Activated naive CD8-positive, alpha-beta T cell treated with anti-CD3 and anti-CD28 coated beads for 36 hours (primary cell): ENCODE measurements around the gene BORCS5. TPM values are rescaled to one million over a fixed set of nuclear protein-coding genes. Genes with fewer than 3 reads are reported as not detected.
A peak's percentile ranks its signal among the peaks of the same experiment; 100 is the strongest.
"Not testable (repeated sequence)": the region's sequence is repeated elsewhere in the genome, so short reads cannot be mapped to it uniquely, and the experiment has no call there.

Source experiments
- DNase-seq: peaks from one replicate; pipeline ENCODE4 v3.0.0; 2021
- H3K27ac Mint-ChIP-seq: one replicate; pipeline ENCODE4 v1.8.0; 2022; ENCODE audit warnings: mild to moderate bottlenecking, moderate library complexity, mixed read lengths
- H3K27me3 Mint-ChIP-seq: one replicate; pipeline ENCODE4 v1.8.0; 2022; ENCODE audit warnings: mild to moderate bottlenecking, mixed read lengths
- H3K36me3 Mint-ChIP-seq: one replicate; pipeline ENCODE4 v1.8.0; 2021; ENCODE audit warnings: mild to moderate bottlenecking, mixed read lengths
- H3K4me1 Mint-ChIP-seq: one replicate; pipeline ENCODE4 v1.8.0; 2021; ENCODE audit warnings: mixed read lengths
- H3K4me3 Mint-ChIP-seq: one replicate; pipeline ENCODE4 v1.8.0; 2022; ENCODE audit warnings: mild to moderate bottlenecking, moderate library complexity, mixed read lengths
- H3K9me3 Mint-ChIP-seq: one replicate; pipeline ENCODE4 v1.8.0; 2022; ENCODE audit warnings: mixed read lengths
- total RNA-seq, 2 experiments: library from RNA; stranded (reverse); gene quantifications; one replicate each; pipeline ENCODE4 v1.2.3, GENCODE V29; 2021

The BORCS5 gene
- total RNA-seq, 2 experiments from 2014 or later = 25.5 to 25.8 TPM

DNA sequence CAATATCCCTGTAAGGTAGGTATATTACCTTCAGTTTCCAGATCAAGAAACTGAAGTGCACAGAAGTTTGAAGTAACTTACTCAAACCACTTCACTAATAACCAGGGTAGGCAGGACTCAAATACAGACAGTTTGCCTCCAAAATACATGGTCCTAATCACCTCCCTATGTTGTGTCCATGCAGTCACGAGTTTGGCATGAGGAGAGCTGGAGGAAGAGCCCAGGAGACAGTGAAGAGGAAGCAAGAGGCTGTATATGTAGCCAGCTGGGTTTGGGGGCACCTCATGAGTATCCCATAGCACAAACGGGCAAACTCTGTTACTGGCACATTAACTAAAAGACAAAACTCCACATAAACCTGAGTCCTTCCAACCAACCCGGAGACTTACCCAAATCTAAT lies 126.6 kb downstream of the BORCS5 start:
- Mint-ChIP-seq H3K27me3 (no peaks in the 10 kb centered on the region), H3K27ac (peak overlapping the region; percentile 2), H3K4me3 (no peak overlapping the region), H3K4me1 (peaks cover 47% of the 10 kb centered on the region), H3K36me3 (peaks cover 65% of the 10 kb centered on the region), H3K9me3 (no peaks in the 10 kb centered on the region)
- no peak for DNase-seq

DNA sequence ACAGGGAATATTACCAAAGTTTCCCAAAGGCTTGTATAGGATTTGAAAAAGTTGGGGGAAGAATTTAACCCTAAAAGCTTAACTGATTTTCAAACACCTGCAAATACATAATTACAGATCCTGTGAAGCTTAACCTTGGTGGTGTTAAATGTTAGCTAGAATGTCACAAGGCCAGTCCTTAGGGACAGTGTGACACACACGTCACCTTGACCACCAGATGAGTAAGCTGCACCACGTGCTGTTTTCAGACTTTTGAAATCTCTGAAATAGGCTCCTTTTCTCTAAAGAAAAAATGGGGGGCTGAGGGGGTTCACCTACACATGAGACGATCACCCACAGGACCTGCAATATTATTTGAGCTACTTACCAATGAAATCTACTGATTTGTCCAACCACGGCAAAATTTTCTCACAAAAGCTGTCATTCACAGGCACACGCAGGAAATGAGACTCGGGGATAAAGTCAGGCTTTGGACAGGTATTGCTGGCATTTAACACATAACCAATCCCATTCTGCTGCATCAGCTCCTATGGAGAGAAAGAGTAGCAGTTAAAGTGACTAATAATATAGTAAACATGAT lies 129.9 kb downstream of the BORCS5 start:
- Mint-ChIP-seq H3K27ac (peak overlapping the region; percentile 43), H3K36me3 (peaks cover 39% of the 10 kb centered on the region), H3K4me1 (peaks cover 27% of the 10 kb centered on the region), H3K9me3 (no peaks in the 10 kb centered on the region), H3K27me3 (no peaks in the 10 kb centered on the region), H3K4me3 (no peak overlapping the region)
- DNase-seq = peak; percentile 14

DNA sequence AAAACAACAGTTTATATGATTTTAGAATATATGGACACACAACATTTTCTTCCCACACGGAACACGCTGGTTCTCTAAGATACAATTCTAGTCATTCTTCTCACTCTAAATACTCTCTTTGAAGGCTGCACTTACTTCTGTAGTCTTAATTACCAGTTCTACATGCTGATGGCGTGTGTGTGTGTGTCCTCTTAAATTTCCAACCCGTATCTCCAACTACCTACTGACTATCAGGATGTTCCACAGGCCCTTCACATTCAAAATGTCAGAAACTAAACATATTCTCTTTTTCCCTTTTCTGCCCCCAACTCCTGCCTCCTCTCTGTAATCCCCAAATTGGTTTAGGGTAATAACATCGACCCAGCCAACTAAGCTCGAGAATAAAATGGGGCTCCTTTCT lies 130.6 kb downstream of the BORCS5 start:
- Mint-ChIP-seq H3K27me3 (no peaks in the 10 kb centered on the region), H3K9me3 (no peaks in the 10 kb centered on the region), H3K4me3 (no peak overlapping the region), H3K4me1 (peaks cover 19% of the 10 kb centered on the region), H3K36me3 (peaks cover 37% of the 10 kb centered on the region), H3K27ac (no peak overlapping the region)
- no peak for DNase-seq

DNA sequence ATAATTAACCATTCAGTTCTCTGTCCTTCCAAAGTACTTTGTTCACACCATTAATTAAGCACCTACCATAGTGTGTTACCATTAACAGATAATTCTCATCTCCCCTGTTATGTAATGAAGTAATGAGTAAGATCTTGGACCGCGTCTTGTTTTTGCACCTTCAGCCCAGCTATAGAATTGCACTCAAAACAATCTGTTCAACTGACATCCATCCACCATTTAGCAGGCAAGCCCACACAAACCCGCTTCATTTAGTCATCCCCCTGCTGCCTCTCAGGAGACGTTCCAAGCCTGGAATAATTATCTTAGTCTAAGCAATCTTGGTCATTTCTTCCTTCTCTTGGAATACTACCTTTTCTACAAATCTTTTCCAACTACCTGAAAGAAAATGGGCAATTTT lies 131.4 kb downstream of the BORCS5 start:
- Mint-ChIP-seq H3K27ac (no peak overlapping the region), H3K9me3 (no peaks in the 10 kb centered on the region), H3K36me3 (peaks cover 32% of the 10 kb centered on the region), H3K27me3 (no peaks in the 10 kb centered on the region), H3K4me1 (peaks cover 14% of the 10 kb centered on the region), H3K4me3 (no peak overlapping the region)
- no peak for DNase-seq

DNA sequence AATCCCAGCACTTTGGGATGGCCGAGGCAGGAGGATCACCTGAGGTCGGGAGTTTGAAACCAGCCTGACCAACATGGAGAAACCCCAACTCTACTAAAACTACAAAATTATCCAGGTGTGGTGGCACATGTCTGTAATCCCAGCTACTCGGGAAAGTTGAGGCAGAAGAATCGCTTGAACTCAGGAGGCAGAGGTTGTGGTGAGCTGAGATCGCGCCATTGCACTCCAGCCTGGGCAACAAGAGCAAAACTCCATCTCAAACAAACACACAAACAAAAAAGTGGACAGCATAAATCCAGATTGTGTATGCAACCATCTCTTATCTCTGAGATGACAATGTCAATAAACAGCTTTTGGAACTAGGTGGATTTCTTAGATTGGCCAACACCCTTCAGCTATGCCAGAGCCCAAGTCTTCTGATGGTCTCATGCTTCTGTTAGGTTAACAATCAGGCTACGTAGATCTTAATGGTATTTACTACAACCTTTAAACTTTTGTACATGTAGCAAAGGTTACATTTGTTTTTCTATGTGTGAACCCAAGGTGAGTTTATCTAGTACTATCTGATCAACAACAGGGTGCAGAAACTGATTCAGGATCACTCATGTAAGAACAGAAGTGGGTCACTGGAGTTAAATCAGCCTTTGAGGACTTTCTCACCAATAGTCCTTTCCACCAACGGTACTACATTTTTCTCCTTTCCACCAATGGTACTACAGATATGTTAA lies 132.1 kb downstream of the BORCS5 start:
- Mint-ChIP-seq H3K4me1 (peaks cover 9% of the 10 kb centered on the region), H3K9me3 (no peaks in the 10 kb centered on the region), H3K36me3 (peaks cover 29% of the 10 kb centered on the region), H3K27ac (no peak overlapping the region), H3K27me3 (no peaks in the 10 kb centered on the region), H3K4me3 (no peak overlapping the region)
- DNase-seq = no peak

DNA sequence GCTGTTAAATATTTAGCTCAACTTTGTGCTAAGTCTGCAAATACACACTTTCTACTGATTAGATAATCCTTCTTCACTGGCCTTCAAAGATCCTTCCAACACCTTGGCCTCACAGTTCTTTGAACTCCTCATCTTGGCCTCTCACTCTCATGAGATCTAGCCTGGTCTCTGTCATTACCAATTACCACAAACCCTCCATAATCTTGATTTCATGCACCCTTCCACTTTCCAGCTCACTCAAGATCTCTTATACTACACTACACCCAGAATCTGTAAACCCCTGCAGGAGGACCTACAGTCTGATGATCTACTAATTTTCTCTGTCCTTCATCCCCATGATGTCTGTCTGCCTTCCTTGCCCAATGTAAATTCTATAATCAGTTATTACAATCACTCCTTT lies 134.7 kb downstream of the BORCS5 start:
- Mint-ChIP-seq H3K36me3 (peaks cover 15% of the 10 kb centered on the region), H3K27me3 (no peaks in the 10 kb centered on the region), H3K4me3 (no peak overlapping the region), H3K4me1 (peaks cover 6% of the 10 kb centered on the region), H3K9me3 (no peaks in the 10 kb centered on the region), H3K27ac (no peak overlapping the region)
- DNase-seq = no peak

DNA sequence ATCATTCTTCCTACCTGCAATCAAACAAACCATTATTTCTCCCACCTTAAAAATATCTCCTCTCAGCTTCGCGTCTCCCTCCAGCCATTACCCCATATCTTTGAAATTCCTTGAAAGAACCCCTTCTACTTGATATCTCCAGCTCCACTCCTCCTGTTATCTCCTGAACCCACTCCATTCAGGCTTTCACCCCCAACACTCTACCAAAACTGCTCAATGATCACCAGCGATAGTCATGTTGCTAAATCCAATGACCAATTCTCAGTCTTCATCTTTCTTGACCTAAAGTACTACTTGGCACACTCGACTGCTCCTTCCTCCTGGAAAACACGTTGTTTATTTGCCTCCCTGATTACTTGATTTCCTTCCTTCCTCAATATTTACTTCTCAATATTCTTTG lies 135.7 kb downstream of the BORCS5 start:
- H3K4me1 Mint-ChIP-seq = peaks cover 4% of the 10 kb centered on the region
- no peak overlapping the region for H3K27ac Mint-ChIP-seq

DNA sequence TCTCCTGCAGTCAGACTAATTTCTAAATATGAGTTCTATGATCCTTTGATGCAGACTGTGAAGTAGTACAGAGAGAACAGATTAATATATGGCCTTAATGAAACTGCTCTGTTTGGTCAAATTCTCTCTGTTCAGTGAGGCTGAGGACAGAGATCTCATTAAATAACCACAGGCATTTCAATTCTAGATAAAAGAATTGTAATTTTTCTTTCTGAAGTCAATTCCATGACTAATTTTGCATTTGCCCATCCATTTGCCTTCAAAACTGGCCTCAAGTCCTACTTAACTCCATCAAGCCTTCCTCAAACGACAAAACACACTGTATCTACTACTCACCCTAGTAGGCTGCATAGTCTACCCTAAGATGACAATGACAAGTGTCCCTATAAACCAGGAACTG lies 138.7 kb downstream of the BORCS5 start:
- H3K4me3 Mint-ChIP-seq = no peak overlapping the region
- DNase-seq = no peak
- H3K4me1 Mint-ChIP-seq = peaks cover 2% of the 10 kb centered on the region
- H3K9me3 Mint-ChIP-seq = no peaks in the 10 kb centered on the region
- peaks cover 3% of the 10 kb centered on the region for H3K36me3 Mint-ChIP-seq
- H3K27ac Mint-ChIP-seq = no peak overlapping the region
- H3K27me3 Mint-ChIP-seq = no peaks in the 10 kb centered on the region

More for the DNA sequence above, 135.7 kb downstream of the BORCS5 start:
- H3K9me3 Mint-ChIP-seq = no peaks in the 10 kb centered on the region
- no peaks in the 10 kb centered on the region for H3K27me3 Mint-ChIP-seq
- peaks cover 11% of the 10 kb centered on the region for H3K36me3 Mint-ChIP-seq
- H3K4me3 Mint-ChIP-seq = no peak overlapping the region
- DNase-seq = no peak

DNA sequence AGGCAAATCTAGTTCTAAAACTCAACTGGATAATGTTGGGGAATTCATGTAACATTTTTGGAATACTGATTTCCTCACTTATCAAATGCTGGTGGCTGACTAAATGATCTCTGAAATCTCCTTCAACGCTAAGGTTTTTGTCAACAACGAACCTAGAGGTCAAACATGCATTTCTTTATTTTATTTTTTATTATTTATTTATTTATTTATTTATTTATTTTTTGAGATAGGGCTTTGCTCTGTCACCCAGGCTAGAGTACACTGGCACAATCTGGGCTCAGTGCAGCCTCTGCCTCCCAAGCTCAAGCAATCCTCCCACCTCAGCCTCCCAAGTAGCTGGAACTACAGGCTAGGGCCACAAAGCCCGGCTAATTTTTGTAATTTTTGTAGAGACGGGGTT lies 141.3 kb downstream of the BORCS5 start:
- Mint-ChIP-seq H3K27ac (no peak overlapping the region), H3K4me1 (peaks cover 21% of the 10 kb centered on the region), H3K27me3 (no peaks in the 10 kb centered on the region), H3K9me3 (no peaks in the 10 kb centered on the region), H3K36me3 (peaks cover 12% of the 10 kb centered on the region), H3K4me3 (no peak overlapping the region)
- DNase-seq = no peak

DNA sequence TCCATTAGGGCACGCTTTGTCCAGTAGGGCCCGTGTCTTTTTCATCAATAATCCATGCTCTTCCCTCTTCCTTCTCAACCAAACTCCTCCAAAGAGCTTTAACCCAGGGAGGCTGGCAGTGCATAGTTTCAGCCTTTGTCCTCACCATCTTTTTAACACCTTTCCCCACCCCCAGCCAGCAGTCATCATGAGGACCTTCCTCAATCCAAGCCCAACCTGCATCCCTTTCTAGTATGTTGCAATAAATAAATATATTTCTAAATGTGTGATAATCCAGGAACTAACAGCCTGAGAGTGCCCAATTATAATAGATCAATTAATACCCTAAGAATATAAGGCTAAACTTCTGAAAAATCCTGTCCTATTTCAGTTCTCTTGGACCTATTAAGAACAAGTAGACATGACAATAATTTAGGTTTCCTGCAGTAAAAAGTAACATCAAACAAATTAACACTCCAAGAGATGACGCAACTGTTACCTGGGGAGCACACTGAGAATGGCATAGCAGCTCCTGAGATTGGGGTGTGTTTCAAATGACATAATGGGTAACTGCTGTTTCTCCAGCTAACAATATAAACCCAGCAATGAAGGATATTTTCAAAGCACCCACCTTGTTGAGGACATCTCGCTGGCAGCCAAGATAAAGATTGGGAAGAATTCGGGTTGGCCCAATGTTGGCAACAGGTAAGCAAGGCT lies 143.2 kb downstream of the BORCS5 start:
- Mint-ChIP-seq H3K27ac (no peak overlapping the region), H3K4me1 (peaks cover 38% of the 10 kb centered on the region), H3K4me3 (no peak overlapping the region), H3K9me3 (no peaks in the 10 kb centered on the region), H3K27me3 (no peaks in the 10 kb centered on the region), H3K36me3 (peaks cover 14% of the 10 kb centered on the region)
- DNase-seq = no peak

DNA sequence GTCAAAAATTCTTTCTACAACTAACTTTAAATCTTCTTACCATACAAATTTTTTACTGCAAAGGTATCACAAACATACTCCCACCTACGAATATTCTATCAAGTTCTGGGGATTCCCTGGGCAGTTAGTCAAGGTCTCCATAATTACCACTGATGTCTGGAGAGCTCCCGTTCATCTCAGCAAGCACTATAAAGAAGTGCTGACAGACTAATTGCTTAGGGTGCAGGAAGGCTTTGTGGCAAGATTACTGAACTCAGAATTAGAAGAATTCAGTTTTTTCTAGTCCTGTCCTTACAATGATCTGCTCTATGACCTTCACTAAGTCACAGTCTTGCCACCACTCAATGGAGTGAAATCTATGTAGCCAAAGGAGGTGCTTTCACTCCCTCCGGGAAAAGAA lies 144.2 kb downstream of the BORCS5 start:
- DNase-seq = no peak
- Mint-ChIP-seq H3K4me1 (peaks cover 47% of the 10 kb centered on the region), H3K9me3 (no peaks in the 10 kb centered on the region), H3K27ac (no peak overlapping the region), H3K36me3 (peaks cover 15% of the 10 kb centered on the region), H3K27me3 (no peaks in the 10 kb centered on the region), H3K4me3 (no peak overlapping the region)

DNA sequence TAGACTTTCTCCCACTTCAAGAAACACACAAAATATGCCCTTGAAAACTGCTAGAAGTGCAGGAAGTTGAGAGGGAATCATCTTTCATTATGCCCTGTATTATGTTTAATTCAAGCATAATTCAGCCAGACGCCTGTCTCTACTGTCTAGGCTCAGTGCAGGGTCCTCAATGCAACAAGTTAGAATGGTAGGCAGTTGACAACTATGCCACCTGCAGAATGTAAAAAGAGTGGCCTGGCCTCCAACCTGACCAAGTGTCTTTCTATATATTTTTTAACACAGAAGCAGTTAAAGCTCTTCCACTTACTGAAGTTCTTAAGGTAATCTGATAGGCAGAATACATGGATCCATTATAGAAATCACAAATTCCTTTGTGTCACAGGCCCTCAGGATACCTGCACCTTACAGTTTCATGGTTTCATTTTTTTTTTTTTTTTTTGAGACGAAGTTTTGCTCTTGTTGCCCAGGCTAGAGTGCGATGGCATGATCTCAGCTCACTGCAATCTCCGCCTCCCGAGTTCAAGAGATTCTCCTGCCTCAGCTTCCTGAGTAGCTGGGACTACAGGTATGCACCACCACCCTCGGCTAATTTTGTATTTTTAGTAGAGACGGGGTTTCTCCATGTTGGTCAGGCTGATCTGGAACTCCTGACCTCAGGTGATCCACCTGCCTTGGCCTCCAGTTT lies 145.4 kb downstream of the BORCS5 start:
- DNase-seq, H3K27me3 Mint-ChIP-seq, H3K9me3 Mint-ChIP-seq, H3K4me3 Mint-ChIP-seq: not testable (repeated sequence)
- Mint-ChIP-seq H3K4me1 (peaks cover 58% of the 10 kb centered on the region), H3K36me3 (peaks cover 17% of the 10 kb centered on the region), H3K27ac (peak overlapping the region; percentile 91)

DNA sequence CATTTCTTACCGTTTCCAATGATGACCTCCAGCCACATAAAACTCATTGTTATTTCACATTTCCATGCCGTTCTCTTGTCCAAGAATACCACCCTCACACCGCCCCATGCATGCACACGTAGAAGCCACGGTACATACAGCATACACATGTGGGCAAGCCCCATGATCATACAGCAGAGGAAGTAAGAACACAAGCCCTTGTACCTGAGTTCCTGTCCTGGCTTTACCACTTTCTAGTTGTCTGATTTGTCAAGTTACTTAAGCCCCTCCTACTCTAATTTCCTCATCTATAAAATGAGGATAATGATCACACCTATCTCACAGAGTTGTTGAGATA lies 145.9 kb downstream of the BORCS5 start:
- Mint-ChIP-seq H3K36me3 (peaks cover 18% of the 10 kb centered on the region), H3K4me1 (peaks cover 58% of the 10 kb centered on the region), H3K9me3 (no peaks in the 10 kb centered on the region), H3K27ac (peak overlapping the region; percentile 91), H3K4me3 (no peak overlapping the region), H3K27me3 (no peaks in the 10 kb centered on the region)
- no peak for DNase-seq

DNA sequence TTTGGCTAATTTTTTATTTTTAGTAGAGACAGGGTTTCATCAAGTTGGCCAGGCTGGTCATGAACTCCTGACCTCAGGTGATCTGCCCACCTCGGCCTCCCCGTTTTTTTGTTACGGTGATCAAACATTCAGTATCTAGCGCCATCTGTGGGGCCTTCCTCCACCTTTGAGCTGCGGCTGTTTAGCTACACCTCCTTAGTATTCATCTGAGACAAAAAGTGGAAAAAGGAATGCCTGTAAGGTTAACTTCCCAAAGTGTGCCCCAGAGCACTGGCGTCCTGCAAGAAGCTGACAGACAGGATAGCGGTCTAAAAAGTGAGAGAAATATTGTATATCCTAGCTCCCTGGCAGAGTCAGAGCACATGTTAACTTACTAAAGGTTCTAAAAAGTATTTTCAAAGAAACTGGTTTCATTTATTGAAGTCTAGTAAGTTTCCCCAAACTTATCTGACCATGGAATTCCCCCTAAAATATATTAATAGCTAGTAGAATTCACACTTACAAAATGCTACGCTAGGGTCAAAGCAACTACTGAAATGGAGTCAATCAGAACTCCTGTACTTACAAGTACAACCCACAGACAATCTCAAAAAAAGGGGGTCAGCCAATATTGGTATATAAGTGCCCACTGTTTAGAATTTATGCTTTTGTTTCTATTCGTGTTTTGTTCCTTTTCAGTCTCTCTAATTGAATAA lies 146.7 kb downstream of the BORCS5 start:
- Mint-ChIP-seq H3K27ac (peak overlapping the region; percentile 91), H3K9me3 (no peaks in the 10 kb centered on the region), H3K36me3 (peaks cover 25% of the 10 kb centered on the region), H3K4me1 (peaks cover 64% of the 10 kb centered on the region), H3K4me3 (no peak overlapping the region), H3K27me3 (no peaks in the 10 kb centered on the region)
- DNase-seq = peak; percentile 13
